Brain microvascular endothelial cell (primary cell): ENCODE results near the gene HSPBAP1.
"Not testable (repeated sequence)": the region's sequence is repeated elsewhere in the genome, so short reads cannot be mapped to it uniquely, and the experiment has no call there.

Experiments
- DNase-seq: peaks from one replicate; pipeline ENCODE4 v3.0.0-alpha.2; 2020
- H3K27ac ChIP-seq: fragments of 250-450 bp; sonication (Bioruptor Pico); 2 replicates; pipeline ENCODE4 v1.5.1; 2020; ENCODE audit warnings: mild to moderate bottlenecking, moderate library complexity
- H3K27me3 ChIP-seq: fragments of 250-450 bp; sonication (Bioruptor Pico); replicated peaks from 2 replicates; pipeline ENCODE4 v1.5.1; 2020; ENCODE audit warnings: mild to moderate bottlenecking
- H3K36me3 ChIP-seq: fragments of 250-450 bp; sonication (Bioruptor Pico); replicated peaks from 2 replicates; pipeline ENCODE4 v1.5.1; 2020; ENCODE audit warnings: mild to moderate bottlenecking
- H3K4me3 ChIP-seq: 2 replicates; pipeline ENCODE4 v1.5.1; 2011; ENCODE audit warnings: low read depth, mild to moderate bottlenecking, control low read depth, low read length, moderate library complexity
- in situ Hi-C: cut with HindIII; loops from 2 replicates; pipeline ENCODE4 v1.10.0; 2017; ENCODE audit warnings: low sequenced_read_pairs, low pct_ligation_motif_present
- TF ChIP-seq, protein P1 (sequence below): IDR thresholded peaks from 2 replicates; pipeline ENCODE4 v1.5.1; 2011; ENCODE audit warnings: low read depth, mild to moderate bottlenecking, moderate library complexity, low read length, control low read depth, inconsistent platforms; ENCODE audit errors: missing control alignments

The HSPBAP1 gene

DNA sequence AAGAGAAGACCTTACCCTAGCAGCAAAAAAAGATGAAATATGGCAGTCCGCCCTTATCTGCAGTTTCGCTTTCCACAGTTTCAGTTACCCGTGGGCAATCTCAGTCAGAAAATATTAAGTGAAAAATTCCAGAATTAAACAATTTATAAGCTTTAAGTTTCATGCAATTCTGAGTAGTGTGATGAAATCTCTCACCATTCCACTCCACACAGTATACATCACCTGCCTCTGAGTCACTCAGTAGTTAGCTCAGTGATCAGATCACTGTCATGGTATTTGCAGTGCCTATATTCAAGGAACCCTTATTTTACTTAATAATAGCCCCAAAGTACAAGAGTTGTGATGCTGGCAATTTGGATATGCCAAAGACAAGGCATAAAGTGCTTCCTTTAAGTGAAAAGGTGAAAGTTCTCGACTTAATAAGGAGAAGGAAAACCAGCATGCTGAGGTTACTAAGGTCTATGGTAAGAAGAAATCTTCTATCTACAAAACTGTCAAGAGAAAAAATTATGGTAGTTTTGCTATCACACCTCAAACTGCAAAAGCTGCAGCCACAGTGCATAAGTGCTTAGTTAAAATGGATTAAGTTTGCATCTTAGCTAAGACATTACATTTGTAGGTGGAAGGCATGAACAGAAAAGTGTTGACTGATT is 48.1 kb downstream of the HSPBAP1 start:
- DNase-seq: peak; percentile 49
- TF ChIP-seq, protein P1, sequence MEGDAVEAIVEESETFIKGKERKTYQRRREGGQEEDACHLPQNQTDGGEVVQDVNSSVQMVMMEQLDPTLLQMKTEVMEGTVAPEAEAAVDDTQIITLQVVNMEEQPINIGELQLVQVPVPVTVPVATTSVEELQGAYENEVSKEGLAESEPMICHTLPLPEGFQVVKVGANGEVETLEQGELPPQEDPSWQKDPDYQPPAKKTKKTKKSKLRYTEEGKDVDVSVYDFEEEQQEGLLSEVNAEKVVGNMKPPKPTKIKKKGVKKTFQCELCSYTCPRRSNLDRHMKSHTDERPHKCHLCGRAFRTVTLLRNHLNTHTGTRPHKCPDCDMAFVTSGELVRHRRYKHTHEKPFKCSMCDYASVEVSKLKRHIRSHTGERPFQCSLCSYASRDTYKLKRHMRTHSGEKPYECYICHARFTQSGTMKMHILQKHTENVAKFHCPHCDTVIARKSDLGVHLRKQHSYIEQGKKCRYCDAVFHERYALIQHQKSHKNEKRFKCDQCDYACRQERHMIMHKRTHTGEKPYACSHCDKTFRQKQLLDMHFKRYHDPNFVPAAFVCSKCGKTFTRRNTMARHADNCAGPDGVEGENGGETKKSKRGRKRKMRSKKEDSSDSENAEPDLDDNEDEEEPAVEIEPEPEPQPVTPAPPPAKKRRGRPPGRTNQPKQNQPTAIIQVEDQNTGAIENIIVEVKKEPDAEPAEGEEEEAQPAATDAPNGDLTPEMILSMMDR: no peak
- Histone ChIP-seq H3K4me3 (no peak overlapping the region), H3K36me3 (no peaks in the 10 kb centered on the region), H3K27ac (no peak overlapping the region), H3K27me3 (no peaks in the 10 kb centered on the region)
- in situ Hi-C loops: no loop called here

DNA sequence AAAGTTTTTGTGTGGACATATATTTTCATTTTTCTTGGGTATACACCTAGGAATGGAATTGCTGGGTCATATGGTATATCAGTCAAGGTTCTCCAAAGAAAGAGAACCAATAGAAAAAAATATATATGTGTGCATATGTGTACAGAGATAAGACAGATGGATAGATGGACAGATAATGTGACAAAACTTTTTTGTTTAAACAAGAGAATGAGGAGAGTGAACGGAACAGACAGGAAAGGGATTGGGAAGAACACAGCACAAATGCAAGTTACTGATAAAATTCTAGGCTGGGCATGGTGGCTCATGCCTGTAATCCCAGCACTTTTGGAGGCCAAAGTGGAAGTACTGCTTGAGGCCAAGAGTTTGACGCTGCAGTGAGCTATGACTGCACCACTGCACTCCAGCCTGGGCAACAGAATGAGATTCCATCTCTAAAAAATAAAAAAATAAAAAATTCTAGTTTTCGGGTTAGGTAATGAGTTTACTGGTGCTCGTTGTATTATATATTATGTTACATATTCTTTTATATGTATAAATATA is 50.0 kb downstream of the HSPBAP1 start:
- Histone ChIP-seq H3K27ac (no peak overlapping the region), H3K4me3 (no peak overlapping the region), H3K27me3 (no peaks in the 10 kb centered on the region), H3K36me3 (no peaks in the 10 kb centered on the region)
- in situ Hi-C loops: no loop called here
- no peak for DNase-seq
- TF ChIP-seq, protein P1: no peak

DNA sequence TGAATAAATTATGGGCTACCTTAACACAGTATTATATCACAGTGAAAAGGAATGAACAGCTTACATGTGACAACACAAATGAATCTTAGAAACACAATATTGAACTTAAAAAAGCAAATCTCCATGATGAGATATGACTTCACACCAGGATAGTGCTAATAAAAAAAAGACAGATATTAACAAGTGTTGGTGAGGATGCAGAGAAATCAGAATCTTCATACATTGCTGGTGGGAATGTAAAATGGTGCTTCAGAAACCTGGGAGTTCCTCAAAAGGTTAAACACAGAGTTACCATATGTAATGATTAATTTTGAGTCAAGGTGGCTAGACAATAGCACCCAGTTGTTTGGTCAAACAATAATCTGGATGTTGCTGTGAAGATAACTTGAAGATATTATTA is 51.4 kb downstream of the HSPBAP1 start:
- DNase-seq: no peak
- H3K4me3 ChIP-seq: no peak overlapping the region
- in situ Hi-C loops: no loop called here
- TF ChIP-seq, protein P1: no peak
- H3K27ac ChIP-seq: no peak overlapping the region
- no peaks in the 10 kb centered on the region for H3K27me3 ChIP-seq
- H3K36me3 ChIP-seq: no peaks in the 10 kb centered on the region

DNA sequence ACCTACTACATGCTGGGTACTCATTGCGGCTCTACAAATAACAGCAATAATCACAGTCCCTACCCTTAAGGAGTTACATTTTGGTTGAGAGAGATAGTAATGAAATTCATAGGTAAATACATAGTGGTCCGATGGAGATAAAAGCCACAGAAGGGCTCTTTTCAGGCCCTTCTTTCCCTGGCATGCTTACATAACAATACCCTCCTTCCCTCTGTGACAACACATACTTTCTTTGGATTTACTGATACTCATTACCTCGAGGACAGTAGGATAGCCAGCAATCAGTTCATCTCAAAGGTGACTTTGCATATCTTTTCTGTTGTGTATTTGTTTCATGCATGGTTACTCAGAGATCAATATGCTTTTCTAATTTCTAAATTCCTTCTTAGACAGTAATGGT is 54.5 kb downstream of the HSPBAP1 start:
- Histone ChIP-seq H3K27me3 (no peaks in the 10 kb centered on the region), H3K36me3 (no peaks in the 10 kb centered on the region), H3K27ac (no peak overlapping the region), H3K4me3 (no peak overlapping the region)
- DNase-seq: no peak
- TF ChIP-seq, protein P1: no peak
- in situ Hi-C loops: no loop called here

DNA sequence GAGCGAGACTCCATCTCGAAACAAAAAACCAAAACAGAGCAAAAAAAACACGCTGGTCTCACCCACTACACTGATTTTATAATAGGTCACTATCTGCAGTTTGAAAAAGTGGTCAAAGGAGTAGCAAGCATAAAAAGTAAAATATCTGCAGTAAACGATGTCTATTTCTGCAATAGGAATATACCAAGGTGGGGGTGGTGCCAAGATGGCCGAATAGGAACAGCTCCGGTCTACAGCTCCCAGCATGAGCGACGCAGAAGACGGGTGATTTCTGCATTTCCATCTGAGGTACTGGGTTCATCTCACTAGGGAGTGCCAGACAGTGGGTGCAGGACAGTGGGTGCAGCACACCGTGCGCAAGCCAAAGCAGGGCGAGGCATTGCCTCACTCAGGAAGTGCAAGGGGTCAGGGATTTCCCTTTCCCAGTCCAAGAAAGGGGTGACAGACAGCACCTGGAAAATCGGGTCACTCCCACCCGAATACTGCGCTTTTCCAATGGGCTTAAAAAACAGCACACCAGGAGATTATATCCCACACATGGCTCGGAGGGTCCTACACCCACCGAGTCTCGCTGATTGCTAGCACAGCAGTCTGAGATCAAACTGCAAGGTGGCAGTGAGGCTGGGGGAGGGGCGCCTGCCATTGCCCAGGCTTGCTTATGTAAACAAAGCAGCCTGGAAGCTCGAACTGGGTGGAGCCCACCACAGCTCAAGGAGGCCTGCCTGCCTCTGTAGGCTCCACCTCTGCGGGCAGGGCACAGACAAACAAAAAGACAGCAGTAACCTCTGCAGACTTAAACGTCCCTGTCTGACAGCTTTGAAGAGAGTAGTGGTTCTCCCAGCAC is 60.7 kb downstream of the HSPBAP1 start:
- H3K27me3 ChIP-seq, in situ Hi-C loops: not testable (repeated sequence)

DNA sequence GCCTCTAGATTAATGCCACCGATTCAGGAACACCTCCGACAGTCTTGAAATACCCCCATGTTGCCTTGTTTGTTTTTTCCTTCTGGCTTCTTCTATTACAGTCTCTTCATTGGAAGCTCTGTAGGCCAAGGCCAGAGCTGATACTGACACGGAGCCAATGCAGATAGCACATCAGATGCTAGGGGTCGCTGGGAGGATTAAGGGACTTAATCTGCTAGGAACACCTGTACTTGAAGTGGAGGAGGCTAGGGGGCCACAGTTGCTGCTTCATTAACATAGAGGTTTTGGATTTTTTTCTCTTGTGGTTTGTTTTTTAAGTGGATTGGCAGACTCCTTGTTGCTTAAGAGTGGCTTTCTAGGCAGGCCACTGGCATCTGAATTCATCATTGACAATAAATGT is 63.4 kb downstream of the HSPBAP1 start:
- TF ChIP-seq, protein P1: no peak
- H3K27ac ChIP-seq: no peak overlapping the region
- no peaks in the 10 kb centered on the region for H3K36me3 ChIP-seq
- H3K27me3 ChIP-seq: no peaks in the 10 kb centered on the region
- in situ Hi-C loops: no loop called here
- DNase-seq: no peak
- H3K4me3 ChIP-seq: no peak overlapping the region

More for the DNA sequence above, 60.7 kb downstream of the HSPBAP1 start:
- not testable (repeated sequence) for H3K4me3 ChIP-seq, H3K36me3 ChIP-seq, H3K27ac ChIP-seq, DNase-seq
